CD4-positive, alpha-beta T cell (primary cell): ENCODE measurements around the gene NUDT3. TPM values are rescaled to one million over a fixed set of nuclear protein-coding genes. Genes with fewer than 3 reads are reported as not detected.

Experiments
- ATAC-seq: fragments of 200-7000 bp; cut with Tn5 transposase; one replicate; pipeline ENCODE4 v1.10.0; 2022; ENCODE audit warnings: mild to moderate bottlenecking; ENCODE audit not compliant: poor library complexity
- CTCF ChIA-PET: fragments of 350-600 bp; sonication (Branson Sonifier 250); formaldehyde crosslinking; loops from one replicate; lab custom pipeline; 2021; ENCODE audit warnings: antibody characterized with exemption, inconsistent platforms; lab: Charles Lee
- POLR2A ChIA-PET: fragments of 350-600 bp; sonication (Branson Sonifier 250); formaldehyde crosslinking; loops from one replicate; lab custom pipeline; 2021; ENCODE audit warnings: antibody characterized with exemption, inconsistent platforms; lab: Charles Lee
- DNase-seq, 14 experiments: peaks; one replicate each; pipeline ENCODE4 v3.0.0-alpha.2; 2013 to 2020; ENCODE audit warnings: mixed read lengths in 2 of 14
- H3K27ac ChIP-seq, 2 donors: one replicate each; pipeline versions ENCODE4 v1.5.1 to v1.7.0; 2013; ENCODE audit warnings: low read length in 2 of 2, low read depth in 1 of 2, mild to moderate bottlenecking in 1 of 2
- H3K27me3 ChIP-seq, 2 experiments: 1 replicate in 1 of 2; 2 replicates in 1 of 2; pipeline versions ENCODE4 v1.6.1 to v1.7.0; 2013; ENCODE audit warnings: low read length in 2 of 2, control low read depth in 1 of 2, mild to moderate bottlenecking in 1 of 2, moderate library complexity in 1 of 2; ENCODE audit not compliant: insufficient read depth in 2 of 2, control insufficient read depth in 1 of 2
- H3K36me3 ChIP-seq: one replicate; pipeline ENCODE4 v1.6.1; 2013; ENCODE audit warnings: low read length, control low read depth; ENCODE audit not compliant: insufficient read depth
- H3K4me1 ChIP-seq: one replicate; pipeline ENCODE4 v1.6.1; 2013; ENCODE audit warnings: low read length, control low read depth; ENCODE audit not compliant: insufficient read depth
- H3K4me3 ChIP-seq: one replicate; pipeline ENCODE4 v1.5.1; 2013; ENCODE audit warnings: mild to moderate bottlenecking, low read length, moderate library complexity
- H3K9me3 ChIP-seq, 2 experiments: 1 replicate in 1 of 2; 2 replicates in 1 of 2; pipeline versions ENCODE4 v1.6.1 to v1.7.0; 2013; ENCODE audit warnings: low read length in 2 of 2, mild to moderate bottlenecking in 2 of 2, control low read depth in 1 of 2, moderate library complexity in 1 of 2; ENCODE audit not compliant: control insufficient read depth in 1 of 2, insufficient read depth in 1 of 2
- H3K27ac Mint-ChIP-seq: one replicate; pipeline ENCODE4 v1.8.0; 2020; ENCODE audit warnings: mixed read lengths
- H3K27me3 Mint-ChIP-seq: one replicate; pipeline ENCODE4 v1.8.0; 2021; ENCODE audit warnings: mixed read lengths
- H3K36me3 Mint-ChIP-seq: one replicate; pipeline ENCODE4 v1.8.0; 2021; ENCODE audit warnings: low read depth, mixed read lengths
- H3K4me1 Mint-ChIP-seq: one replicate; pipeline ENCODE4 v1.8.0; 2021; ENCODE audit warnings: low read depth, mixed read lengths
- H3K4me3 Mint-ChIP-seq: one replicate; pipeline ENCODE4 v1.8.0; 2020; ENCODE audit warnings: mild to moderate bottlenecking, mixed read lengths
- H3K9me3 Mint-ChIP-seq: one replicate; pipeline ENCODE4 v1.8.0; 2020; ENCODE audit warnings: mixed read lengths
- intact Hi-C, 2 experiments: fragments of 100-400 bp; cut with DNase I in 1 of 2; cut with micrococcal nuclease in 1 of 2; formaldehyde crosslinking; loops; one replicate each; pipeline versions ENCODE4 v1.15.1 to v1.9.0; 2023 to 2025; cut with DNase I, micrococcal nuclease
- total RNA-seq, 174 experiments: library from RNA in 2 of 174; stranded (reverse) in 2 of 174; gene quantifications; one replicate each; pipeline ENCODE4 v1.2.3 and lab custom pipeline; 2021 to 2026
- TF ChIP-seq, protein P1 (sequence below): fragments of 200-600 bp; IDR thresholded peaks from one replicate; pipeline ENCODE4 v1.8.0; 2022; ENCODE audit warnings: antibody characterized with exemption, mild to moderate bottlenecking

The NUDT3 gene
- total RNA-seq, 2 experiments from 2014 or later: 14.8 to 15.0 TPM

DNA sequence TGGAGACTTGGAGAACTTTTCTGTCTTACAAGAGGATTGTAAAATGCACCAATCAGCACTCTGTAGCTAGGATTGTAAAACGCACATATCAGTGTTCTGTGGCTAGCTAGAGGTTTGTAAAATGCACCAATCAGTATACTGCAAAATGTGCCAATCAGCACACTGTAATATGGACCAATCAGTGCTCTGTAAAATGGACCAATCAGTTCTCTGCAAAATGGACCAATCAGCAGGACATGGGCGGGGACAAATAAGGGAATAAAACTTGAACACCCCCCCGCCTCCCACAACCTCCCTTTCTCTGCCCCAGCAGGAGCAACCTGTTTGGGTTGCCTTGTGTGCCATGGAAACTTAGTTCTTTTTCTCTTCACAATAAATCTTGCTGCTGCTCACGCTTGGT is 46.2 kb upstream of the NUDT3 start:
- intact Hi-C loops: no loop called here
- H3K9me3 Mint-ChIP-seq: no peaks in the 10 kb centered on the region
- ATAC-seq (no peak), DNase-seq (no peak)
- H3K36me3 ChIP-seq: no peaks in the 10 kb centered on the region
- H3K4me3 Mint-ChIP-seq: no peak overlapping the region
- no peaks in the 10 kb centered on the region for H3K4me1 Mint-ChIP-seq
- CTCF ChIA-PET: no interaction called here
- no peak overlapping the region for H3K4me3 ChIP-seq
- no peak overlapping the region for H3K27ac ChIP-seq
- no peaks in the 10 kb centered on the region for H3K36me3 Mint-ChIP-seq
- peaks cover 0 to 6% of the 10 kb centered on the region in 2 experiments for H3K9me3 ChIP-seq
- H3K27me3 ChIP-seq: no peaks in the 10 kb centered on the region
- H3K27me3 Mint-ChIP-seq: no peaks in the 10 kb centered on the region
- TF ChIP-seq, protein P1, sequence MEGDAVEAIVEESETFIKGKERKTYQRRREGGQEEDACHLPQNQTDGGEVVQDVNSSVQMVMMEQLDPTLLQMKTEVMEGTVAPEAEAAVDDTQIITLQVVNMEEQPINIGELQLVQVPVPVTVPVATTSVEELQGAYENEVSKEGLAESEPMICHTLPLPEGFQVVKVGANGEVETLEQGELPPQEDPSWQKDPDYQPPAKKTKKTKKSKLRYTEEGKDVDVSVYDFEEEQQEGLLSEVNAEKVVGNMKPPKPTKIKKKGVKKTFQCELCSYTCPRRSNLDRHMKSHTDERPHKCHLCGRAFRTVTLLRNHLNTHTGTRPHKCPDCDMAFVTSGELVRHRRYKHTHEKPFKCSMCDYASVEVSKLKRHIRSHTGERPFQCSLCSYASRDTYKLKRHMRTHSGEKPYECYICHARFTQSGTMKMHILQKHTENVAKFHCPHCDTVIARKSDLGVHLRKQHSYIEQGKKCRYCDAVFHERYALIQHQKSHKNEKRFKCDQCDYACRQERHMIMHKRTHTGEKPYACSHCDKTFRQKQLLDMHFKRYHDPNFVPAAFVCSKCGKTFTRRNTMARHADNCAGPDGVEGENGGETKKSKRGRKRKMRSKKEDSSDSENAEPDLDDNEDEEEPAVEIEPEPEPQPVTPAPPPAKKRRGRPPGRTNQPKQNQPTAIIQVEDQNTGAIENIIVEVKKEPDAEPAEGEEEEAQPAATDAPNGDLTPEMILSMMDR: no peak
- no peak overlapping the region for H3K27ac Mint-ChIP-seq
- no peaks in the 10 kb centered on the region for H3K4me1 ChIP-seq
- POLR2A ChIA-PET: no interaction called here

DNA sequence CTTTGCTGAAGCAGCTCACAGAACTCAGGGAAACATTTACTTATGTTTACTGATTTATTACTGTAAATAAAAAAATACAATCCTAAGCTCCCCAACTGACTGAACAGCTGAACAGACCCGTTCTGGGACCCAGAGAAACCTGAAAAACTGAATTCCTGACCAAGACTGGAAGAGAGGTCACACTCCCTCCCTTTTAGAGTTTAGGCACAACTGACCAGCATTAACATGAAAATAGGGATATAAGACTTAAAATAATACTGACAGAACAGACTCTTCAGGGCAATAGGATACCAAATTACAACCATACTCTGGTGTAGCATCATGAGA is 45.1 kb upstream of the NUDT3 start:
- Mint-ChIP-seq H3K4me1 (no peaks in the 10 kb centered on the region), H3K27me3 (no peaks in the 10 kb centered on the region), H3K27ac (no peak overlapping the region), H3K9me3 (no peaks in the 10 kb centered on the region), H3K4me3 (no peak overlapping the region), H3K36me3 (no peaks in the 10 kb centered on the region)
- no peak overlapping the region for H3K4me3 ChIP-seq
- H3K27me3 ChIP-seq: no peaks in the 10 kb centered on the region
- POLR2A ChIA-PET: no interaction called here
- TF ChIP-seq, protein P1: no peak
- DNase-seq (no peak), ATAC-seq (no peak)
- H3K9me3 ChIP-seq: peaks cover 0 to 6% of the 10 kb centered on the region in 2 experiments
- intact Hi-C loops: no loop called here
- no peaks in the 10 kb centered on the region for H3K4me1 ChIP-seq
- no peaks in the 10 kb centered on the region for H3K36me3 ChIP-seq
- no peak overlapping the region for H3K27ac ChIP-seq
- CTCF ChIA-PET: no interaction called here

DNA sequence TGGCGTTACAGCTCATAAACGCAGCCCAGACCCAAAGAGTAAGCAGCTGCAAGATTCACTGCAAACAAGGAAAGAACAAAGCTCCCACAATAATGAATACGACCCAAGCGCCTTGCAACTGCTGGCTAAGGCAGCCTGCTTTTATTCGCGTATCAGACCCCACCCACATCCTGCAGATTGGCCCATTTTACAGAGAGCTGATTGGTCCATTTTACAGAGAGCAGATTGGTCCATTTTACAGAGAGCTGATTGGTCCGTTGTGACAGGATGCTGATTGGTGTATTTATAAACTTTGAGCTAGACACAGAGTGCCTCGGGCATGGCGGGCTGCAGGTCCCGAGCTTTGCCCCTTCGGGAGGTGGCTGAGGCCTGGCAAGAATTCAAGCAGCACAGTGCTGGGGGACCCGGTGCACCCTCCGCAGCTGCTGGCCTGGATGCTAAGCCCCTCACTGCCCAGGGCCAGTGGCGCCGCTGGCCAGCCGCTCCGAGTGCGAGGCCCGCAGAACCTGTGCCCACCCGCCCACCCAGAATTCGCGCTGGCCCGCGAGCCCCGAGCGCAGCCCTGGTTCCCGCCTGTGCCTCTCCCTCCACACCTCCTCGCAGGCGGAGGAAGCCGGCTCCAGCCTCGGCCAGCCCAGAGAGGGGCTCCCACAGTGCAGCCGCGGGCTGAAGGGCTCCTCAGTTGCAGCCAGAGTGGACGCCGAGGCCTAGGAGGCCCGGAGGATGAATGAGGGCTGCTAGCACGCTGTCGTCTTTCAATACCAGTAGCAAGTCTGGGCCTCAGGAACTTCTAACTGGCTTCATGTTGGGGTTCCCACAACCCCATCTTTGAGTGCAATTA is 44.6 kb upstream of the NUDT3 start:
- DNase-seq: no peak
- H3K4me1 ChIP-seq: no peaks in the 10 kb centered on the region
- POLR2A ChIA-PET: no interaction called here
- intact Hi-C loops: no loop called here
- no peak overlapping the region for H3K27ac Mint-ChIP-seq
- H3K4me3 Mint-ChIP-seq: no peak overlapping the region
- no peak overlapping the region for H3K4me3 ChIP-seq
- no peaks in the 10 kb centered on the region for H3K36me3 ChIP-seq
- H3K27me3 ChIP-seq: no peaks in the 10 kb centered on the region
- TF ChIP-seq, protein P1: no peak
- no peaks in the 10 kb centered on the region for H3K36me3 Mint-ChIP-seq
- CTCF ChIA-PET: no interaction called here
- no peaks in the 10 kb centered on the region for H3K4me1 Mint-ChIP-seq
- no peaks in the 10 kb centered on the region for H3K9me3 Mint-ChIP-seq
- no peak for ATAC-seq
- H3K9me3 ChIP-seq: peaks cover 0 to 6% of the 10 kb centered on the region in 2 experiments
- no peaks in the 10 kb centered on the region for H3K27me3 Mint-ChIP-seq
- no peak overlapping the region for H3K27ac ChIP-seq
